Natural killer cell (primary cell): Measurements from ENCODE around the gene AKNAD1. TPM values are rescaled to one million over a fixed set of nuclear protein-coding genes. Genes with fewer than 3 reads are reported as not detected.

Source experiments
- ATAC-seq, 3 donors: fragments of 150-1000 bp in 2 of 3; fragments of 200-7000 bp in 1 of 3; cut with Tn5 transposase; 1 replicate in 1 of 3; 2 replicates in 2 of 3; pipeline ENCODE4 v1.10.0; 2021; ENCODE audit warnings: mild to moderate bottlenecking in 2 of 3, moderate library complexity in 2 of 3
- DNase-seq, 2 donors: peaks; one replicate each; pipeline versions ENCODE4 v3.0.0 to v3.0.0-alpha.2; 2013 to 2021; ENCODE audit warnings: mixed read lengths in 1 of 2
- H3K27ac ChIP-seq: one replicate; pipeline ENCODE4 v1.5.1; 2013; ENCODE audit warnings: mild to moderate bottlenecking, low read length
- H3K27me3 ChIP-seq: one replicate; pipeline ENCODE4 v1.6.1; 2013; ENCODE audit warnings: low read length; ENCODE audit not compliant: control insufficient read depth, insufficient read depth
- H3K36me3 ChIP-seq: one replicate; pipeline ENCODE4 v1.6.1; 2013; ENCODE audit warnings: low read length; ENCODE audit not compliant: control insufficient read depth, insufficient read depth
- H3K4me1 ChIP-seq: one replicate; pipeline ENCODE4 v1.6.1; 2013; ENCODE audit warnings: low read length; ENCODE audit not compliant: control insufficient read depth, insufficient read depth
- H3K4me3 ChIP-seq: one replicate; pipeline ENCODE4 v1.5.1; 2013; ENCODE audit warnings: low read length
- H3K9me3 ChIP-seq: one replicate; pipeline ENCODE4 v1.6.1; 2013; ENCODE audit warnings: low read length; ENCODE audit not compliant: control insufficient read depth, insufficient read depth
- H3K27ac Mint-ChIP-seq, 2 donors: one replicate each; pipeline ENCODE4 v1.8.0; 2022; ENCODE audit warnings: mild to moderate bottlenecking in 2 of 2, mixed read lengths in 2 of 2, moderate library complexity in 1 of 2
- H3K27me3 Mint-ChIP-seq, 2 donors: one replicate each; pipeline ENCODE4 v1.8.0; 2022; ENCODE audit warnings: low read depth in 2 of 2, mixed read lengths in 2 of 2
- H3K36me3 Mint-ChIP-seq: one replicate; pipeline ENCODE4 v1.8.0; 2022; ENCODE audit warnings: mixed read lengths
- H3K4me1 Mint-ChIP-seq, 2 donors: one replicate each; pipeline ENCODE4 v1.8.0; 2022; ENCODE audit warnings: mixed read lengths in 2 of 2
- H3K4me3 Mint-ChIP-seq: one replicate; pipeline ENCODE4 v1.8.0; 2022; ENCODE audit warnings: mild to moderate bottlenecking, moderate library complexity, mixed read lengths
- H3K9me3 Mint-ChIP-seq, 2 donors: one replicate each; pipeline ENCODE4 v1.8.0; 2022; ENCODE audit warnings: mixed read lengths in 2 of 2
- CTCF ChIP-seq: fragments of 200-600 bp; IDR thresholded peaks from one replicate; pipeline ENCODE4 v1.8.0; 2022; ENCODE audit warnings: antibody characterized with exemption
- WGBS: methylation state at CpG from one replicate; pipeline ENCODE4 v1.1.7; 2013; ENCODE audit warnings: missing lambda C conversion rate; ENCODE audit not compliant: insufficient coverage; 5-methylcytosine and 5-hydroxymethylcytosine counted together
- intact Hi-C: fragments of 100-400 bp; cut with micrococcal nuclease; formaldehyde crosslinking; loops from one replicate; pipeline ENCODE4 v1.14.2; 2022
- total RNA-seq, 4 donors: library from RNA; stranded (reverse); fragments of 120-200 nt in 1 of 4; gene quantifications; one replicate each; pipeline versions ENCODE4 v1.2.3 to v1.2.4, GENCODE V29; 2013 to 2022

The AKNAD1 gene
- total RNA-seq, 3 donors from 2014 or later (not counting 1 experiment from before 2014, with no cell fraction given) = not detected

- no peaks in the 10 kb centered on the region for H3K9me3 ChIP-seq
- TF ChIP-seq CTCF = no peak
- no peak for ATAC-seq
- Mint-ChIP-seq H3K4me1 (peaks cover 14 to 16% of the 10 kb centered on the region in 2 donors), H3K36me3 (no peaks in the 10 kb centered on the region), H3K27me3 (no peaks in the 10 kb centered on the region), H3K4me3 (no peak overlapping the region), H3K9me3 (no peaks in the 10 kb centered on the region), H3K27ac (no peak overlapping the region)
- peaks cover 9% of the 10 kb centered on the region for H3K4me1 ChIP-seq
- intact Hi-C loops = no loop called here
- WGBS = 86% methylated on average over 1 of the region's 2 CpGs
- no peaks in the 10 kb centered on the region for H3K27me3 ChIP-seq
- H3K27ac ChIP-seq = no peak overlapping the region
- DNase-seq = no peak
- no peaks in the 10 kb centered on the region for H3K36me3 ChIP-seq
- no peak overlapping the region for H3K4me3 ChIP-seq
These were observed 24.0 kb downstream of the AKNAD1 start for GRCh38 chr1:108832929-108833328.

GRCh38 chr1:108831225-108831624 is 25.7 kb downstream of the AKNAD1 start:
- Mint-ChIP-seq H3K9me3 (no peaks in the 10 kb centered on the region), H3K27me3 (no peaks in the 10 kb centered on the region), H3K36me3 (no peaks in the 10 kb centered on the region), H3K27ac (no peak overlapping the region), H3K4me3 (peak overlapping the region; percentile 13), H3K4me1 (peaks cover 14 to 16% of the 10 kb centered on the region in 2 donors)
- Histone ChIP-seq H3K36me3 (no peaks in the 10 kb centered on the region), H3K27ac (no peak overlapping the region), H3K27me3 (no peaks in the 10 kb centered on the region), H3K4me1 (peaks cover 9% of the 10 kb centered on the region), H3K4me3 (no peak overlapping the region), H3K9me3 (no peaks in the 10 kb centered on the region)
- intact Hi-C loops = no loop called here
- no peak for TF ChIP-seq CTCF
- DNase-seq (no peak), ATAC-seq (peak in 2 of 3 donors; percentile 41 to 57)
- WGBS = 34% methylated on average over 2 of the region's 2 CpGs

- 78% methylated on average over 19 of the region's 20 CpGs for WGBS
- Mint-ChIP-seq H3K27me3 (no peaks in the 10 kb centered on the region), H3K4me1 (peaks cover 14 to 16% of the 10 kb centered on the region in 2 donors), H3K9me3 (no peaks in the 10 kb centered on the region), H3K27ac (no peak overlapping the region), H3K36me3 (no peaks in the 10 kb centered on the region), H3K4me3 (no peak overlapping the region)
- no peak for TF ChIP-seq CTCF
- Histone ChIP-seq H3K4me3 (no peak overlapping the region), H3K4me1 (peaks cover 9% of the 10 kb centered on the region), H3K27me3 (no peaks in the 10 kb centered on the region), H3K9me3 (no peaks in the 10 kb centered on the region), H3K36me3 (no peaks in the 10 kb centered on the region), H3K27ac (no peak overlapping the region)
- ATAC-seq = peak in 1 of 3 donors; percentile 24
- no peak for DNase-seq
- intact Hi-C loops = no loop called here
These were observed 26.5 kb downstream of the AKNAD1 start for GRCh38 chr1:108830119-108831008.
